WERI-Rb-1 (cell line): ENCODE measurements around the gene WRAP73.

Experiments
- DNase-seq: peaks from one replicate; pipeline ENCODE4 v3.0.0-alpha.2; 2020
- H3K27ac ChIP-seq: fragments of 250-450 bp; sonication (Bioruptor Pico); 2 replicates; pipeline ENCODE4 v1.5.1; 2020; ENCODE audit warnings: mild to moderate bottlenecking, moderate library complexity
- H3K27me3 ChIP-seq: fragments of 250-450 bp; sonication (Bioruptor Pico); 2 replicates; pipeline ENCODE4 v1.5.1; 2021; ENCODE audit warnings: mild to moderate bottlenecking, low read depth, moderate library complexity; ENCODE audit not compliant: insufficient read depth, severe bottlenecking
- H3K36me3 ChIP-seq: fragments of 250-450 bp; sonication (Bioruptor Pico); 2 replicates; pipeline ENCODE4 v1.5.1; 2020; ENCODE audit warnings: mild to moderate bottlenecking, moderate library complexity
- H3K4me3 ChIP-seq: 2 replicates; pipeline ENCODE4 v1.5.1; 2011; ENCODE audit warnings: low read depth, mild to moderate bottlenecking, control low read depth, low read length
- H3K9me3 ChIP-seq: fragments of 250-450 bp; sonication (Bioruptor Pico); 2 replicates; pipeline ENCODE4 v1.5.1; 2021; ENCODE audit warnings: mild to moderate bottlenecking, moderate library complexity; ENCODE audit not compliant: severe bottlenecking
- TF ChIP-seq, protein P1 (sequence below): IDR thresholded peaks from 2 replicates; pipeline ENCODE4 v1.5.1; 2011; ENCODE audit warnings: low read depth, mild to moderate bottlenecking, control low read depth, inconsistent platforms, low read length

WRAP73 gene

DNA sequence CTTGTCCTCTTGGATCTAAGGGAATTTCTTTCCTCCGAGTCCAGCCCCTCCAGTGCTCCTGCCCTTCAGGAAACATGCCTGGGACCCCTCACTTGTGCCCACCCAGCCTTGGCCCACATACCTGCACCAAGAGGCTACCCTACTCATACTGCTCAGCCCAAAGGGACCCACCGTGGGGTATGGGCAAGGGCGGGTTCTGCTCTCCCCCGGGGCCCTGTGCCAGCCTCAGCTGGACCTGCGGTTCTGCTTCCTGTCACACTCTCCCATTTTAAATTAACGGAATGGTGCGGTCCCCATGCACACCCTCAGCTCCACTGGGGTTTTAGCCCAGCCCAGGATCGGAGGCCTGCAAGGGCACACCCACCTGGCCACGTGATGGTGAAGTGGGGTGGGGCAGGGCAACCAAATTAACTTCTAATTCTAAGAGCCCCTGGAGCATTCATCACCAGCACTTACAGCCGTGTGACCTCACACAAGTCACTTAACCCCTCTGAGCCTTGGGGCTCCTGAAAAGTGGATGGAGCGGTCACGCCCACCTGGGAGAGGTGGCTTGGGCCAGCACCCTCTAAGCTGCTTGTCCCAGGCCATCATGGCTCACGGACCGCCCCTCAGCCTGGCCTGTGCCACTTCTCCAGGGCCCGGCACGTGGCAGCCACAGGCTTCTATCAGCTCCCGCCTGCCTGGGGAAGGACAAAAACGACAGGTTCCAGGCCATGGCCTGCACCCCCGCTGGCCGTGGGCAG is 30.8 kb upstream of the WRAP73 start:
- H3K27ac ChIP-seq, result peak overlapping the region; percentile 51; the same call in 1 of the 2 replicates
- no peaks in the 10 kb centered on the region for H3K27me3 ChIP-seq
- TF ChIP-seq, protein P1, sequence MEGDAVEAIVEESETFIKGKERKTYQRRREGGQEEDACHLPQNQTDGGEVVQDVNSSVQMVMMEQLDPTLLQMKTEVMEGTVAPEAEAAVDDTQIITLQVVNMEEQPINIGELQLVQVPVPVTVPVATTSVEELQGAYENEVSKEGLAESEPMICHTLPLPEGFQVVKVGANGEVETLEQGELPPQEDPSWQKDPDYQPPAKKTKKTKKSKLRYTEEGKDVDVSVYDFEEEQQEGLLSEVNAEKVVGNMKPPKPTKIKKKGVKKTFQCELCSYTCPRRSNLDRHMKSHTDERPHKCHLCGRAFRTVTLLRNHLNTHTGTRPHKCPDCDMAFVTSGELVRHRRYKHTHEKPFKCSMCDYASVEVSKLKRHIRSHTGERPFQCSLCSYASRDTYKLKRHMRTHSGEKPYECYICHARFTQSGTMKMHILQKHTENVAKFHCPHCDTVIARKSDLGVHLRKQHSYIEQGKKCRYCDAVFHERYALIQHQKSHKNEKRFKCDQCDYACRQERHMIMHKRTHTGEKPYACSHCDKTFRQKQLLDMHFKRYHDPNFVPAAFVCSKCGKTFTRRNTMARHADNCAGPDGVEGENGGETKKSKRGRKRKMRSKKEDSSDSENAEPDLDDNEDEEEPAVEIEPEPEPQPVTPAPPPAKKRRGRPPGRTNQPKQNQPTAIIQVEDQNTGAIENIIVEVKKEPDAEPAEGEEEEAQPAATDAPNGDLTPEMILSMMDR, result no peak
- H3K9me3 ChIP-seq, result no peaks in the 10 kb centered on the region
- peak; percentile 42 for DNase-seq
- H3K36me3 ChIP-seq, result peaks cover 24% of the 10 kb centered on the region
- H3K4me3 ChIP-seq, result no peak overlapping the region

DNA sequence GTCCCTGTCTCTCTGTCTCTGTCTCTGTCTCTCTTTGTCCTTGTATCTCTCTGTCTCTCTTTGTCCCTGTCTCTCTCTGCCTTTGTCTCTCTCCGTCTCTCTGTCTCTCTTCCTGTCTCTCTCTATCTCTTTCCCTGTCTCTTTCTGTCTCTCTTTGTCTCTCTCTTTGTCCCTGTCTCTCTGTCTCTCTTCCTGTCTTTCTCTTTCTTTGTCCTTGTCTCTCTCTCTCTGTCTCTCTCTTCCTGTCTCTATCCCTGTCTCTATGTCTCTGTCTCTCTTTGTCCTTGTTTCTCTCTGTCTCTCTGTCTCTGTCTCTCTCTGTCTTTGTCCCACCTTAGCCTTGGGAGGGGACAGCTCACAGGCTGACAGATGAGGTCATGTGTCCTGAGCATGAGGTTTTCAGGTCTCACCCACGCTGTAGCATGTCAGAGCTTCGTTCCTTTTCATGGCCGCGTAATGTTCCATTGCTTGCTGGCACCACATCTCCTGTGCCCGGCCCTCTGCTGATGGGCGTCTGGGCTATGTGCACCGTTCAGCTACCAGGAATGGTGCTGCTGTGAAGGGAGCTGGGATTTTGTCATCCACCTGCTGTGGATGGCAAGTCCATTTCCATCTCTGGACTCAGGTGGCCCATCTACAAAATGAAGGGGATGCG is 30.0 kb upstream of the WRAP73 start:
- no peak for DNase-seq
- Histone ChIP-seq H3K27me3 (no peaks in the 10 kb centered on the region), H3K36me3 (peaks cover 20% of the 10 kb centered on the region), H3K27ac (no peak overlapping the region), H3K4me3 (no peak overlapping the region), H3K9me3 (no peaks in the 10 kb centered on the region)
- TF ChIP-seq, protein P1, result no peak

DNA sequence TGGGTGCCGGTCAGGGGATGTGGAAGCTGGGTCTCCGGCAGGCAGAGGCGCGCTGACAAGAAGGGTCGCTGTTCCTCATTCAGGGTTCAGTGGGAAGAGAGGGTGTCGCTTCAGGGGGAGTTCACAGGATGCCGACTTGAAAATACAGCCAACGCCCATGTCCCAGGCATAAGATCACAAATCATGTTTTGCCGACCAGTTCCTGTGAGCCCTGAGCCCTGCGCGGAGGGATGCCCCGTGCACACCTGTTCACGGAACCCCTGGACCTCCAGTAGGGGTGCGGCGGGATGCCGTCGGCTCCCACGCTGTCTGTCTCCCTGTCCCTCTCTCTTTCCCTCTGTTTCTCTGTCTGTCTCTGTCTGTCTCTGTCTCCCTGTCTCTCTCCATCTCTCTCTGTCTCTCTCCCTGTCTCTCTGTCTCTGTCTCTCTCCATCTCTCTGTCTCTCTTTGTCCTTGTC is 29.2 kb upstream of the WRAP73 start:
- peaks cover 20% of the 10 kb centered on the region for H3K36me3 ChIP-seq
- DNase-seq, result no peak
- H3K4me3 ChIP-seq, result no peak overlapping the region
- no peak overlapping the region for H3K27ac ChIP-seq
- no peaks in the 10 kb centered on the region for H3K27me3 ChIP-seq
- TF ChIP-seq, protein P1, result no peak
- no peaks in the 10 kb centered on the region for H3K9me3 ChIP-seq

DNA sequence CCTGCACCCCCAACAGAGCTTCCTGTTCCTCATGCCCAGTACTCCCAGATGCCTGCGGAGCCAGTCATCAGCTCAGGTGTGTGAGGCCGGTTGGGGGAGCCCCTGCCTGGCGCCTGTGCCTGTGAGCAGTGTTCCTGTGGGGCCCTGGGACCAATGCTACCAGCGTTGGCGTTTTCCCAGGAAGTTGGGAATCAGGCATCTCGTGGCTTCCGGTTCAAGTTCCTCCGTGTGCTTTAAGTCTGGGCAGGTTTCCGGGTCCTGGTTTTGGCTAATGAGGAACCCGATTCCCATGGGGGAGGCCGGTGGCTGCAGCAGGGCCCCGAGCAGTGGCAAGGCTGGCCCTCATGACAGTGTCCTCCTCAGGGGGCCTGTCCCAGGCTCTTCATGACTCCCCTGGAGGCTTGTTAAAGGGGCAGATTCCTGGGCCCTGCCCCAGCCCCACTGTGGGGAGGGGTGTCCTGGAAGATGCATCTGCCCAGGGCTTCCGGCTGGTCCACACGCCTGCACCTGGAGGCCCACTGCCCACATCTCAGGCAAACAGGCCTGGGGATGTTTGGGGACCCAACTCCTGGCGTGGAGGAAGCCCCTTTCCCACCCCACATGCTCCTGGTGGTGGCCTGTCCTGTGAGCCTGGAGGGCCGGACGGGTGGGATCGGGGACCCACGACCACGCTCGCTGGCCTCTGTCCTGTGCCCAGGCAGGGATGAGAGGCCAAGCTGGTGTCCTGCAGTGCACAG is 28.6 kb upstream of the WRAP73 start:
- H3K36me3 ChIP-seq, result peaks cover 16% of the 10 kb centered on the region
- no peak overlapping the region for H3K4me3 ChIP-seq
- no peaks in the 10 kb centered on the region for H3K27me3 ChIP-seq
- H3K9me3 ChIP-seq, result no peaks in the 10 kb centered on the region
- TF ChIP-seq, protein P1, result no peak
- DNase-seq, result no peak
- H3K27ac ChIP-seq, result no peak overlapping the region

DNA sequence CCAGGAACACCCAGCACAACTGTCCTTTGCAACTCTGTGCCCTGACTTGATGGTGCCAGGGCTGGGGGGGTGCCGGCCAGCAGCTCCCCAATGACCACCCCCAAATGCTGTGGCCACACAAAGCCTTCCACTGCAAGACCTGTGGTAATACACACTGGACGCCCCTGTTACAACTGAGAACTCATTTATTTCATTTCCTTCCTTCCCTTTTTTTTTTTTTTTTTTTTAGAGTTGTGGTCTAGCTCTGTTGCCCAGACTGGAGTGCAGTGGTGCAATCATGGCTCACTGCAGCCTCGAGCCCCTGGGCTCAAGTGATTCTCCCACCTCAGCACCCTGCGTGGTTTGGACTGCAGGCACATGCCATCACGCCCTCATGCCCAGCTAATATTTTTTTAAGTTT is 27.6 kb upstream of the WRAP73 start:
- TF ChIP-seq, protein P1, result no peak
- H3K36me3 ChIP-seq, result peaks cover 7% of the 10 kb centered on the region
- DNase-seq, result no peak
- no peak overlapping the region for H3K27ac ChIP-seq
- H3K9me3 ChIP-seq, result no peaks in the 10 kb centered on the region
- H3K4me3 ChIP-seq, result no peak overlapping the region
- H3K27me3 ChIP-seq, result no peaks in the 10 kb centered on the region
